ENCODE data around the gene ST3GAL6. TPM values are rescaled to one million over a fixed set of nuclear protein-coding genes. Genes with fewer than 3 reads are reported as not detected.

Gene ST3GAL6
- polyA plus RNA-seq, 5 donors = 12.2 to 20.8 (median 17.2) TPM

DNA sequence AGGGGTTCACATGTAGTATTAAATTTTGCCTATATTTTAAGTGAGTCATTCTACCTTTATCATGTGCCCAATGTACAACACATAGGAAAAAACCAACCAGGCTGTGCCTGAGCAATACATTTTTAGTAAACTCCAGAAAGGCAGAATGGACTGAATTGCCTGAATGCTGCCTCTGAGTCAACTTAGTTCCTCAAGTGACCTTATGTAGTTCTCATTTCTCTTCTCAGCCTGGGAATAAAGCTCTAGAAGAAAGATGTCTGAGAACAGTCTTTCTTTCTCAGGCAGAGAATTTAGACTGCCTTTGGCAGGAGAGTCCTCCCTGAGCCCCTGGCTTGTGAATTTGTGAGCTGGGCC is 13.0 kb downstream of the ST3GAL6 start:
- no peak for DNase-seq

GRCh38 chr3:98777286-98777685 is 14.1 kb downstream of the ST3GAL6 start:
- DNase-seq = no peak

- no peak for DNase-seq
These were observed 14.7 kb downstream of the ST3GAL6 start for GRCh38 chr3:98777801-98778220.

DNA sequence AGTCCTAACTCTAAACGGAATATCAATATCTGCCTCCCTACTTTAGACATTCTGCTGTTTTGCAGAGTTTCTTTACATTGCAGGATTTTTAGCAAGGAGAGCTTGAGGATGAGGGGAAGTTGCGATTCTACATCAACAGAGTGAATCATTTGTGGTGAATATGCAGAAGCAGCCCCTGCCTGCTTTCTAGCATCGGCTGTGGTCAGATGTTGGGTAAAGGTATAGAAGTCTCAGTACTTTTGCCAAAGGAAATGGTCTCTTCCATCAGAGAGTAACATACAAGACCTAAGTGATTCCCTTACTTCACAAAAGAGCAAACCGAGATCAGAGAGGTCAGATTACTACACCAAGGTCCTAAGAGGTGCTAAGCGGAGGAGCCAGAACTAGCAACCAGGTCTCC is 15.2 kb downstream of the ST3GAL6 start:
- DNase-seq = no peak

GRCh38 chr3:98778852-98779413 is 15.8 kb downstream of the ST3GAL6 start:
- DNase-seq = no peak

DNA sequence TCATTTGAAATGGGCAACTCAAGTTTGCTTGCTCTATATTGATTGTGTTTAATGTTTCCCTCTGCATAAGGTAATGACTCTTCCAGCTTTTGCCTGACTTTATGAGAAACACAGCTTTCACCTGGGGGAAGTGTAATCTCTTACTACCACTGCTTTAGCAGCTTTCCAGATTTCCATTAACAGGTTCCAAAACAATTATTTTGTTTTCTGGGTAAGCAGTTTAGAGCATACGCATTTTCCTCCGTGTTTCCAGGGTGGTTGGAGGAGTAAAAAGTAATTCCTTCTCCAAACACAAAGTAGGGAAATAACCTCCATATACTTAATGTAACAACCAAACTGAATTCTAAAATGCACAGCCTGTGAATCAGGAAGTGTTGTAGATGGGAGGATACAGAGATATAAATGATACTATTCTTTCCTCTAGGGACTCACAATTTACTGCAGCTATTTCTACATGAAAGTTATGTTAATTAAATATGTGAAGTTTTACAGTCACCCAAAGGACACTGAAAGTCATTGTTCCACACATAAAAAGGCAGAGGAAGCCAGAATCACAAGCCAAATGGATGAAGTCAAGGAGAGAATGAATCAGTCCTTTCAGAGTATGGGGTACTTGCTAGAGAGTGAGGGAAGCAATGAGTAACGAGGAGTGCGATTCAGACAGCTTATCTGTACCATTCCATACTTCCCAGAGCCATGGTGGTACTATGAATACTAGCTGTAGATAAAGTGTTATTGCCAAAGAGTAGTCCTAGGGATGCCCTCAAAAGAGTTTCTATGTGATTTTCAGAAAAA is 16.6 kb downstream of the ST3GAL6 start:
- DNase-seq = no peak

GRCh38 chr3:98780343-98780742 is 17.2 kb downstream of the ST3GAL6 start:
- DNase-seq = no peak

GRCh38 chr3:98782824-98783500 is 19.8 kb downstream of the ST3GAL6 start:
- DNase-seq = no peak

- no peak for DNase-seq
These were observed 20.9 kb downstream of the ST3GAL6 start for GRCh38 chr3:98784042-98784441.

- no peak for DNase-seq
These were observed 21.8 kb downstream of the ST3GAL6 start for GRCh38 chr3:98784666-98785600.

DNA sequence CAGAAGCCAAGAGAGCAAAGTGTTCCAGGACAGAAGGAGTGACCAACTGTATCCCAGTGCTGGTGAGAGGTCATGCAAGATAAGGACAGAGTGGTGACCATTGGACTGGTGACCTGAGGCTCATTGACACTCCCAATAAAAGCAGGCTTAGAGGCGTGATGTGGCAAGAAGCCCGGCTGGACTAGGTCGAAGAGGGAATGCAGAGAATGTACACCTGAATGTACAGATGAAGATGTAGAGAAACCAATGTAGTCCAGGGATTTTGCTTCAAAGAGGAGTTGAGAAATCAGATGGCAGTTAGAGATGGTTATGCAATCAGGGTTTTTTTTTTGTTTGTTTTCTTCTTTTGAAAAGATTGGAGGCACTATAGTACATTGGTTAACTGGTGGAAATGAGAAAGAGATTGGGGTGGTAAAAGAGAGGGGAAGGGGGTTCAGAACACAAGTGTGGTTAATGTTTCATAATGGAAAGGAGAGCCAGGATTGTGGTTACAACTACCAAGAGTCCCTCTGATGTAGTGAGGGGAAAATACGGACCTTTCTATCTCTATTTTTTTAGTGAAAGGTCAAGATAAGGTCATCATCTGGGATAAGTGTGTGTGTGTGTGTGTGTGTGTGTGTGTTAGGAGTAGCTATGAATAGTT is 23.3 kb downstream of the ST3GAL6 start:
- DNase-seq = no peak

- no peak for DNase-seq
These were observed 24.0 kb downstream of the ST3GAL6 start for GRCh38 chr3:98787181-98787580.

GRCh38 chr3:98788651-98789050 is 25.5 kb downstream of the ST3GAL6 start:
- no peak for DNase-seq

DNA sequence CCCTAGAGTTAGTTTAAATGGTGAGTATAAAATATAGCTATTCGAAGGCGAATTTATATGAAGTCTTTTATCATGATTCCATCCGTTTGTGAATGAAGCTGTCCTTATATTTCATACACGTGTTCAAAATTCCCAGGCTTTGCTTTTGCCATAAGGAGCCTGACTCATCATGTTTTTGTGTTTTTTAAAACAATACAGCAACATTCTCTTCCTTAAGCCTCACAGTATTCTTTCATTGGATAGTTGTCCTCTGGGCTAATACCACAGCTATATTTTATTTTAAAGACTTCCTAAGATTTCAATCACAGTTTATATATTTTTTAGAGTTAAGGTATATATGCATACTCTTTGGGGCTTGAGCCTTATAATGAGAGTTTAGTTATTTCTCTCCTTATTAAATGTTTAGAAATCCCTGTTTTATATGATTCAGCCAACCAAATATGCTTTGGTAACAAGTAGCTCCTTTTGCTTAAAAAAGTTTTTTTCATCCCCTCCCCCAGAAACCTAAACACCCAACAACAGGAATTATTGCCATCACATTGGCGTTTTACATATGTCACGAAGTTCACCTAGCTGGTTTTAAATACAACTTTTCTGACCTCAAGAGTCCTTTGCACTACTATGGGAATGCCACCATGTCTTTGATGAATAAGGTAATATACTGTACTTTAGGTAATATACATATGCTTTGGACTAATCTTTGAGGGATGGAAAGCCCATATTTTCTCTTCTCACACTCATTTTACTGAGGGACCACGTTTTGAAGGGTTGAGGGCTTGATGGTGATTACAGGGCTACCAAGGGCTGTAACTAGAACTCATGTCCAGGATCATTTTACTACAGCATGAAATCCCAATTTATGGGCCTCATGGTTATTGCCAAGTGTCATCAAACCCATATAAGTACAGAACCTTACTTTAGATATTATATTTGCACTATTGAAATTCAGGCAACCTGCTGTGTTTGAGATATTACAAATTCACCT is 28.5 kb downstream of the ST3GAL6 start:
- DNase-seq = no peak

DNA sequence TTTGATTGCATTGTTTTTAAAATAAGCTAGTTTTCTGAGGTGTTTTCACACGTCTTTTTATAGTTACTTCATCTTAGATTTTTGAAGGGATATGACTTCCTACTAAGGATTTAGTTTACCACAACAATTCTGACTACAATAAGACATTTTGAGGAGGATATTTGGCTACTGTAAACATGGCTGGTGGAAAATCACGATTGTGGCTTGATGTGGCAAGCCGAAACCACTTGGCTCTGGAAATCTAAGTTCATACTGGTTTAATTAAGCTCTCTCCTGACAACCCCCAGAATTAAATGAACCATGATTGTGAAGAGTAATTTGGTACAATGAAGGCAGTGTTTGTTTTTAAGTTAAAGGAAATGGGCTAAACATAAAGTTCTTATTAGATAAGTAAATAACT is 30.8 kb downstream of the ST3GAL6 start:
- DNase-seq = no peak

DNA sequence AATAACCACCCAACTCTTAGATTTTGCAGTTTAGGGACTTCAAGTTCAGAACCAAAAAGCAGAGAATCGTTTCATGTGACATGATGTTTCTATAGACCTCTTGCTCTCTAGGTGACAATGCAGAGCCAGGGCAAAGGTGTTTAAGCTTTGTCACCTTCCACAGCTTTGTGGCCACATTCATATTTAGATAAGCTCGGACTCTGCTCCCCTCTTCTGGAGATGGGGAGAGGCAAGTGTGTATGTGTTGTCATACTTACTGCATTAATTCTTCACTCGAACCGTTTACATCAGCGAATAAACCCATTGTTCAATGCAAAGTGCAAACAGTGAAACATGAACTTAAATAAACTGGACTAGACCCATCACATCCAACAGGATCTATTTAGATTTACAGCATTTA is 33.2 kb downstream of the ST3GAL6 start:
- DNase-seq = no peak

DNA sequence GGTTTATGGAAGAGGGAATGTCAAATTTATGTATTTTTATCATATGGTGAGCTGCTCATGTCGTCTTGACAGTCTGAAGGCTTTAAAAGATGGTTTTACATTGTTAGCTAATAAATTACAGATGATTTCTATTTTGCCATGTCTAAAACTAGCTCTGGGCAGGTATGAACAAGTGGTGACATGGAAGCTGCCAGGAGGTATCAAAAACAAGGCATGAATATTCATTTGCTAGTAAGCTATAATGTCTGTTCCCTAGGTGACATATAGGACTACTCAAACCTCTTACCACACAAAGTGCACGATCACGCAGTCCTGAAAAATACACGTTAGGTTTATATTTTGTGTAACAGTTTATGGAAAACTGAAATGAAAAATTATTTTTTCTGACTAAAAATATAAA is 34.8 kb downstream of the ST3GAL6 start:
- no peak for DNase-seq

- no peak for DNase-seq
These were observed 35.7 kb downstream of the ST3GAL6 start for GRCh38 chr3:98798820-98799219.

- no peak for DNase-seq
These were observed 36.3 kb downstream of the ST3GAL6 start for GRCh38 chr3:98799479-98799878.

DNA sequence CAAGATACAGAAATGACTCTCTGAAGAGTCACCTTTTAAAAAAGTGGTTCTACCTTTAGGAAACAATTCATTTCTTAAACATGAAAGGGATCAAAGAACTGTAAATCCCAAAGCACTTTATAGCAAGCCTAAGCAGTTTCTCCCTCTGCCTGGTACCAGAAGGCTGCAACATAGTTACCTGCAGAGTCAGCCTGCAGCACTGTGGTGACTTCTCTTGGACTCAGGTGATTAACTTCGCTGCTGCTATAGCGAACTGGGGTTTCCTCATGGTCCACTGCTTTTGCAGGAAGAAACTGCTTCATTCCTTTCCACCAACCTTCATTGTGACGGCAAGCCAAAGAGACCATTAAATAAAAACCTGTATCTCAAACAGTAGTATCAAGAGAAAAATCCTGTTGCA is 37.3 kb downstream of the ST3GAL6 start:
- DNase-seq = no peak
